Loucy (cell line): ENCODE data around the gene XCL1.
"Not testable (repeated sequence)": the region's sequence is repeated elsewhere in the genome, so short reads cannot be mapped to it uniquely, and the experiment has no call there.

Experiments used
- H2AFZ ChIP-seq: fragments of 200-600 bp; sonication (generic); 2 replicates; pipeline ENCODE4 v1.6.0; 2016; ENCODE audit warnings: antibody characterized with exemption, mild to moderate bottlenecking, low read length, moderate library complexity
- H3F3A ChIP-seq: fragments of 200-600 bp; 2 replicates; pipeline ENCODE4 v1.6.0; 2016; ENCODE audit warnings: antibody characterized with exemption, low read depth, mild to moderate bottlenecking
- H3K27me3 ChIP-seq: fragments of 200-600 bp; sonication (generic); 2 replicates; pipeline ENCODE4 v1.6.1; 2014; ENCODE audit warnings: low read length, mild to moderate bottlenecking; ENCODE audit not compliant: insufficient read depth, poor library complexity, severe bottlenecking
- H3K36me3 ChIP-seq: fragments of 200-600 bp; sonication (generic); 2 replicates; pipeline ENCODE4 v1.6.1; 2016; ENCODE audit warnings: low read length; ENCODE audit not compliant: insufficient read depth
- H3K4me1 ChIP-seq: fragments of 200-600 bp; sonication (generic); 2 replicates; pipeline ENCODE4 v1.5.1; 2014; ENCODE audit warnings: low read length, mild to moderate bottlenecking; ENCODE audit not compliant: insufficient read depth, poor library complexity, severe bottlenecking
- H3K4me2 ChIP-seq: fragments of 200-600 bp; sonication (generic); 2 replicates; pipeline ENCODE4 v1.6.0; 2014; ENCODE audit warnings: antibody characterized with exemption, low read length, low read depth, mild to moderate bottlenecking; ENCODE audit not compliant: poor library complexity, severe bottlenecking
- H3K4me3 ChIP-seq: fragments of 200-600 bp; sonication (generic); 2 replicates; pipeline ENCODE4 v1.5.1; 2014; ENCODE audit warnings: low read length, mild to moderate bottlenecking, mixed read lengths; ENCODE audit not compliant: poor library complexity, severe bottlenecking
- H3K79me2 ChIP-seq: fragments of 200-600 bp; sonication (generic); 2 replicates; pipeline ENCODE4 v1.6.1; 2014; ENCODE audit warnings: low read length; ENCODE audit not compliant: insufficient read depth
- H3K9ac ChIP-seq: fragments of 200-600 bp; sonication (generic); 2 replicates; pipeline ENCODE4 v1.6.0; 2014; ENCODE audit warnings: mild to moderate bottlenecking, low read depth, low read length, moderate library complexity; ENCODE audit not compliant: poor library complexity, severe bottlenecking
- H3K9me2 ChIP-seq: fragments of 200-600 bp; sonication (generic); replicated peaks from 2 replicates; pipeline ENCODE4 v1.6.1; 2016; ENCODE audit warnings: low read depth, low read length, mixed read lengths
- H3K9me3 ChIP-seq: fragments of 200-600 bp; sonication (generic); 2 replicates; pipeline ENCODE4 v1.6.1; 2014; ENCODE audit warnings: mild to moderate bottlenecking, antibody characterized with exemption, low read length, low read depth; ENCODE audit not compliant: insufficient read depth
- H4K20me1 ChIP-seq: fragments of 200-600 bp; sonication (generic); 2 replicates; pipeline ENCODE4 v1.6.0; 2014; ENCODE audit warnings: antibody characterized with exemption, low read length, mild to moderate bottlenecking; ENCODE audit not compliant: insufficient read depth, poor library complexity, severe bottlenecking
- CTCF ChIP-seq: fragments of 200-600 bp; sonication (generic); conservative IDR thresholded peaks from 2 replicates; pipeline ENCODE4 v1.5.1; 2014; ENCODE audit warnings: mild to moderate bottlenecking, antibody characterized with exemption, low read length

XCL1 gene

GRCh38 chr1:168574234-168574633 is 2.2 kb upstream of the XCL1 start:
- not testable (repeated sequence) for H4K20me1 ChIP-seq, H3K9me3 ChIP-seq, H3K4me2 ChIP-seq, H3K36me3 ChIP-seq, H3K4me3 ChIP-seq, H3K79me2 ChIP-seq, H3K27me3 ChIP-seq, H3K9me2 ChIP-seq, H3K9ac ChIP-seq, H2AFZ ChIP-seq, H3F3A ChIP-seq
- peak; percentile 57 for TF ChIP-seq CTCF
- peaks cover 14% of the 10 kb centered on the region for H3K4me1 ChIP-seq

GRCh38 chr1:168578531-168579185 is 2.3 kb downstream of the XCL1 start:
- not testable (repeated sequence) for H3K9me3 ChIP-seq, H3K4me2 ChIP-seq, H4K20me1 ChIP-seq, H3K9ac ChIP-seq, H3K4me3 ChIP-seq, H3K79me2 ChIP-seq, H3F3A ChIP-seq, H3K9me2 ChIP-seq, H3K36me3 ChIP-seq, H3K27me3 ChIP-seq, H2AFZ ChIP-seq
- peaks cover 14% of the 10 kb centered on the region for H3K4me1 ChIP-seq

GRCh38 chr1:168580290-168580689 is 3.9 kb downstream of the XCL1 start:
- H3K79me2 ChIP-seq, H3K36me3 ChIP-seq, H2AFZ ChIP-seq, H3F3A ChIP-seq, H3K4me2 ChIP-seq, H3K27me3 ChIP-seq, H3K9me2 ChIP-seq, H3K9ac ChIP-seq, H3K4me3 ChIP-seq, H4K20me1 ChIP-seq, H3K9me3 ChIP-seq: not testable (repeated sequence)
- H3K4me1 ChIP-seq: peaks cover 14% of the 10 kb centered on the region

- not testable (repeated sequence) for H3K9me3 ChIP-seq, H4K20me1 ChIP-seq, H3K9ac ChIP-seq, H3K79me2 ChIP-seq, H2AFZ ChIP-seq, H3K27me3 ChIP-seq, H3K36me3 ChIP-seq, H3K9me2 ChIP-seq, H3F3A ChIP-seq, H3K4me3 ChIP-seq, H3K4me2 ChIP-seq
- H3K4me1 ChIP-seq: peaks cover 14% of the 10 kb centered on the region
Measured at GRCh38 chr1:168580991-168581390, 4.6 kb downstream of the XCL1 start.
